AG04449 (cell line): ENCODE measurements around the gene LIPK.

Experiments used
- CTCF ChIA-PET: fragments of 350-600 bp; formaldehyde crosslinking; extraction: SDS; loops from one replicate; lab custom pipeline; 2021; ENCODE audit warnings: antibody characterized with exemption; lab: Yijun Ruan, JAX
- POLR2A ChIA-PET: fragments of 400-600, 350-600 bp; formaldehyde crosslinking; extraction: SDS; loops from one replicate; lab custom pipeline; 2020; ENCODE audit warnings: antibody characterized with exemption, inconsistent platforms; lab: Yijun Ruan, JAX
- DNase-seq: peaks from one replicate; pipeline ENCODE4 v3.0.0-alpha.2; 2010; ENCODE audit warnings: low read depth, low spot score
- H3K4me3 ChIP-seq: 2 replicates; pipeline ENCODE4 v1.5.1; 2011; ENCODE audit warnings: low read depth, mild to moderate bottlenecking, control low read depth, low read length
- CTCF ChIP-seq: IDR thresholded peaks from one replicate; pipeline ENCODE4 v1.5.1; 2011; ENCODE audit warnings: mild to moderate bottlenecking, moderate library complexity, low read length, control low read depth, inconsistent platforms; ENCODE audit not compliant: insufficient read depth; ENCODE audit errors: missing control alignments

Gene LIPK

GRCh38 chr10:88664142-88664541 lies 41.9 kb upstream of the LIPK start, which contains the start of gene LIPF:
Gene LIPF (plus strand): TSS chr10:88664442. CDS start chr10:88667298, 2,856 bp downstream.
- POLR2A ChIA-PET, result no interaction called here
- CTCF ChIA-PET, result no interaction called here
- TF ChIP-seq CTCF, result no peak
- no peak for DNase-seq
- no peak within 1 kb of the TSS for H3K4me3 ChIP-seq

GRCh38 chr10:88668465-88668864 lies 37.6 kb upstream of the LIPK start:
- CTCF ChIA-PET, result interaction anchor here (1.2 to 2.3 kb wide), 2 partner anchors 19 to 166 kb away, joined by 3 to 7 read pairs; no protein-coding TSS in a partner anchor
- POLR2A ChIA-PET, result no interaction called here
- no peak for TF ChIP-seq CTCF
- no peak for DNase-seq
- no peak overlapping the region for H3K4me3 ChIP-seq

- no peak overlapping the region for H3K4me3 ChIP-seq
- POLR2A ChIA-PET, result no interaction called here
- no peak for TF ChIP-seq CTCF
- CTCF ChIA-PET, result interaction anchor here (1.4 to 1.6 kb wide), 2 partner anchors 16 to 17 kb away, joined by 4 to 8 read pairs; no protein-coding TSS in a partner anchor
- no peak for DNase-seq
These were observed 35.6 kb upstream of the LIPK start for GRCh38 chr10:88670497-88670896.

- no peak for DNase-seq
- TF ChIP-seq CTCF, result no peak
- ChIA-PET CTCF (interaction anchor here (1.7 to 2.3 kb wide), 3 partner anchors 12 to 19 kb away, joined by 4 to 7 read pairs (median 5); no protein-coding TSS in a partner anchor), POLR2A (no interaction called here)
- no peak overlapping the region for H3K4me3 ChIP-seq
These were observed 34.0 kb upstream of the LIPK start for GRCh38 chr10:88672041-88672440.

- no peak for DNase-seq
- TF ChIP-seq CTCF, result no peak
- ChIA-PET POLR2A (no interaction called here), CTCF (interaction anchor here (2.2 to 4.8 kb wide), 2 partner anchors 11 to 17 kb away, joined by 5 to 55 read pairs; no protein-coding TSS in a partner anchor)
- H3K4me3 ChIP-seq, result no peak overlapping the region
These were observed 29.6 kb upstream of the LIPK start for GRCh38 chr10:88676283-88677060.

GRCh38 chr10:88680958-88681357 lies 25.1 kb upstream of the LIPK start:
- CTCF ChIA-PET, result interaction anchor here (1.0 kb wide), 1 partner anchor 129 kb away, joined by 3 read pairs; no protein-coding TSS in a partner anchor
- DNase-seq, result no peak
- no peak for TF ChIP-seq CTCF
- POLR2A ChIA-PET, result no interaction called here
- no peak overlapping the region for H3K4me3 ChIP-seq
